HG03025 (cell line): ENCODE measurements around the gene WAS.
"Not testable (repeated sequence)": the region's sequence is repeated elsewhere in the genome, so short reads cannot be mapped to it uniquely, and the experiment has no call there.

ENCODE experiments used
- ATAC-seq: cut with Tn5 transposase; IDR thresholded peaks from one replicate; pipeline ENCODE4 v1.9.1; 2021; ENCODE audit warnings: mild to moderate bottlenecking, moderate library complexity; ENCODE audit not compliant: unreplicated experiment, low FRiP score

WAS gene

DNA sequence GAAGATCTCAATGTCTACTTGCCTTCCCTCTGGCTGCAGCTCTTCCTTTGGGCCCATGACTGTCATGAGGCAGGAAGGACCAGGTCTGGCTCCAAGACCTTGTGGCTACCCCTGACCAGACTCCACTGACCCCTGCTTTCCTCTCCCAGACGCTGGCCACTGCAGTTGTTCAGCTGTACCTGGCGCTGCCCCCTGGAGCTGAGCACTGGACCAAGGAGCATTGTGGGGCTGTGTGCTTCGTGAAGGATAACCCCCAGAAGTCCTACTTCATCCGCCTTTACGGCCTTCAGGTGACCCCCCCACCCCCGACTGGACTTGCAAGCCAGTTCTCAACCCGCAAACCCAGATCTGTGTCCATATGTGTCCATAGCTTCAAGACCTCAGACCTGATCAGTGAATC lies 535 bp downstream of the WAS start:
- no peak for ATAC-seq

GRCh38 chrX:48685416-48685815 lies 1.8 kb downstream of the WAS start:
- ATAC-seq: no peak

- no peak for ATAC-seq
Observed at GRCh38 chrX:48688531-48689150, 5.0 kb downstream of the WAS start.

GRCh38 chrX:48689208-48689920 lies 5.8 kb downstream of the WAS start:
- ATAC-seq: no peak

GRCh38 chrX:48691746-48692145 lies 8.1 kb downstream of the WAS start:
- not testable (repeated sequence) for ATAC-seq

DNA sequence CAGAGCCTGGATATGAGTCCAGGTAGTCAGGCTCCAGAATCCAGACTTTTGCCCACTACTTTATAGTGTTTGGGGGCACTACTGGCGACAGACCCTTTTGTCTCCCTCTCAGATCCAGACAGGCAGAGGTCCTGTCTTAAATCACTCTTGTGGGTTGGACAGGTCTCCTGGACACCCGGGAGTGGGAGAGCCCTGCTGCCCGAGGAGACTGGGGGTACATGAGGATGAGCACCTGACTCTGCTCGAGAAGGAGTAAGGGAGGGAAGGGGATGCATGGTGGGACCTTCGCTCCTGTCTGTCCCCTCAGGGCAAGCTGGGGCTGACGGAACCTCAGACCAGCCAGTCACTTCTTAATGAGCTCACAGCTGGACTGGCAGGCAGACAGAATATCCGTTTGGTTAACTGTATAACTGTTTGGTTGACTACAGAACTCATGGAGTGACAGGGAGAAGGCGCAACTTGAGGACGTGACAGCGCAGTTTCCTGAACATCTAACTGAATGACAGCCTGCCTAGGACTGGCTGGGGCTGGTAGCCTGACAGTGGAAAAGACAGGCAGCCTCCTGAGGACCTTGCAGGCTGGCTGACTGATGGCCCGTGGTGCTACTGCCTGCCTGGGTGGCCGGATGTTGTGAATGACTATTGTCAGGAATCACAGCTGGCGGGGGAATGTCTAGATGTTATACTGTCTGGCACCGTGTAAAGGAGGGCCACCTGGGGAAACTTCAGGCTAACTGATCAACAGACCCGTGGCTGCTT lies 11.4 kb downstream of the WAS start:
- ATAC-seq: no peak

GRCh38 chrX:48695534-48695896 lies 11.9 kb downstream of the WAS start:
- no peak for ATAC-seq

- peak; percentile 3 for ATAC-seq
Observed at GRCh38 chrX:48695925-48696300, 12.3 kb downstream of the WAS start.

DNA sequence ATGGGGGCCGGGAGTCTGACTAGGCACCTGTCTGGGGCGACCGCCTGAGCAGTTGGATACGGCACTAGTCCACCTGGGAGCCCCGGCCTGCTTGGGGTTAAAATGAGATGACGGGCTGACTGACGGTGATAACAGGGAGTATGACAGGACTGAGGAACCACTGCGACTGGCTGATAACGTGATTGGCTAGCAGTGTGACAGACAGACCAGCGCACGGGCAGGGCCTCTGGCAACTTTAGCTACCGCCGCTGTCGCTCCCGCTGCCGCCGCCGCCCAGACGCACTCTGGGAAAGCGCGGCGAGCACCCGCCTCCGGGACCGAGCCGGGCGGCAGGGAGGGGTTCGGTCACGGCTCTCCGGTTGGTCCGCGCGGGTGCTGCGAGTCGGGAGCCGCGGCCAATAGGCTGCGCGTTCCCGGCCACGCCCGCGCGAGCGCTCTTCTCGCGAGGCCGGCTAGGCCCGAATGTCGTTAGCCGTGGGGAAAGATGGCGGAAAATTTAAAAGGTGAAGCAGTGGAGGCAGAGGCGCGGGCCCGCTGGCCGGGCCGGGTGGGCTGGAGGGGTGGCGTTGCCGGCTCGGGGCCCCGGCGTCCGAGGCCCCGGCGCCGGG lies 12.8 kb downstream of the WAS start, which contains the start of gene SUV39H1:
SUV39H1 (plus strand) TSS at position 434 of the 608 bp plus-strand sequence; CDS start at position 485, 51 bp downstream.
- peak; percentile 72 for ATAC-seq

GRCh38 chrX:48696909-48697727 lies 13.5 kb downstream of the WAS start:
- peak; percentile 17 for ATAC-seq

GRCh38 chrX:48698306-48698705 lies 14.7 kb downstream of the WAS start:
- ATAC-seq: no peak

DNA sequence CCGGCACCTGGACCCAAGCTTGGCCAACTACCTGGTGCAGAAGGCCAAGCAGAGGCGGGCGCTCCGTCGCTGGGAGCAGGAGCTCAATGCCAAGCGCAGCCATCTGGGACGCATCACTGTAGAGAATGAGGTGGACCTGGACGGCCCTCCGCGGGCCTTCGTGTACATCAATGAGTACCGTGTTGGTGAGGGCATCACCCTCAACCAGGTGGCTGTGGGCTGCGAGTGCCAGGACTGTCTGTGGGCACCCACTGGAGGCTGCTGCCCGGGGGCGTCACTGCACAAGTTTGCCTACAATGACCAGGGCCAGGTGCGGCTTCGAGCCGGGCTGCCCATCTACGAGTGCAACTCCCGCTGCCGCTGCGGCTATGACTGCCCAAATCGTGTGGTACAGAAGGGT lies 16.6 kb downstream of the WAS start:
- no peak for ATAC-seq

DNA sequence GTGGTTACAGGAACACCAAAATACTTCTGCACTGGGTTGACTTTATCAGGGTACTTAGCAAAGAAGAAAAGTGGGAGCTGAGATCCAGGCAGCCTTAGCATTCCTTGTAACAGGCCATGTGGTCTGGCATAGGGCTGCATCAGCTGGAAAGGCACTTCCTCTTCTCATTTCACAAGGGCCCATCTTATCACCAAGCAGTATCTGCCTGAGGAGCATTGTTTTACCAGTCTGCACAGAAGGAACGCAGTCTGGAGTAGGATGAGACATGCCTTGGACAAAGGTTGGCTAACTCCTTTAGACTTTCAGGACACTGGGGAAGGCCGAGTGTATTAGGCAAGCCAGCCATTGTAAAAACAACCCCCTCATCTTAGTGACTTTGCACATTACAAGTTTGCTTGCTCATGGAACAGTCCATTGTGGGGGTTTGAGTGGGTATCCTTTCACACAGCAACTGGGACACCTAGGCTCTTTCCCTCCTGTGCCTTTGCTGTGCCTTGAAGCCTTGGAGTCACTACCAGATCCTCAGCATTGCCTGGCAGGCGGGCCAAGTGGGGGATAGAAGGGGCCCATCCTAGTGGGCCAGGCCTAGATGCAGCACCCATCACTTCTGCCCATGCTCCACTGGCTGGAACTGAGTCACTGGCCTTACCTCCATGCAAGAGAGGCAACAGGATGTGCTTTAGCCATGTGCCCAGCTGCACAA lies 17.5 kb downstream of the WAS start:
- no peak for ATAC-seq

GRCh38 chrX:48702032-48702431 lies 18.4 kb downstream of the WAS start:
- ATAC-seq: no peak

- ATAC-seq: no peak
Observed at GRCh38 chrX:48702716-48703115, 19.1 kb downstream of the WAS start.

DNA sequence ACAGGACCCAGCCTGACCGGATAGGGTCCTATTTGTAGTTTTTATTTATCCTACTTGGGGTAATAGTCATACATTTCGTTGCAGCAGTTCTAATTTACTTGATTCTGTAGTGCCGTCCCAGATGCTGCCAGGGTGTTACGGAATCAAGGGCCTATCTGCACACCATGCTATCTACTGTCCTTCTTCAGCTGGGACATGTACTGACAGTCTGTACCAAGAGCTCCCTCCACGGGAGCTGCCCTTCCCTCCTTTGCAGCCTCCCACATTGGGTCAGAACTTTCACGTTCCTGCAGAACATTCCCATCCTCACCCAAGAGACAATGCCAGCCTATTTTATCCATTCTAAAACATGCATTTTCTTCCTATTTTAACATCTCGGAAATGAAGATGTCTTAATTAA lies 19.6 kb downstream of the WAS start:
- ATAC-seq: no peak

- ATAC-seq: no peak
Observed at GRCh38 chrX:48703642-48704481, 20.3 kb downstream of the WAS start.

DNA sequence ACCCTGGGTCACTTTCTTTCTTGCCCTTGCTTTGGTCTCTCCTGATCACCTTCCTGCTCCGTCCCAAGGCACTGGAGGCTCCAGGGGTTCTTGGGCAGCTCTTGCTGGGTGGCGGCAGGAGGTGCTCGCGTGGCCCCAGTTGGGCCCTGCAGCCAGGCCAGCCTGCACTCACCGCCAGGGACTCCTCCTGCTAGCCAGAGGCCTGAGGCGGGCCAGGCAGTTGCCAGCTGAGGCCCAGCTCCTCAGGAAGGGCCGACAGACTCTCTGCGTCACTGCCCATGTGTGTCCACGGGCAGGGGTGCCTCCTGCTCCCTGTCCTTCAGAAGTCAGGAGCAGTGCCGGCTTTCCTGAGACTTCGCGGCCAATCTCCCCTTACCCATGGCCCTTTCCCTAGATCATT lies 22.3 kb downstream of the WAS start:
- ATAC-seq: no peak
